Measurements from ENCODE around the gene NPHP4.

The NPHP4 gene

DNA sequence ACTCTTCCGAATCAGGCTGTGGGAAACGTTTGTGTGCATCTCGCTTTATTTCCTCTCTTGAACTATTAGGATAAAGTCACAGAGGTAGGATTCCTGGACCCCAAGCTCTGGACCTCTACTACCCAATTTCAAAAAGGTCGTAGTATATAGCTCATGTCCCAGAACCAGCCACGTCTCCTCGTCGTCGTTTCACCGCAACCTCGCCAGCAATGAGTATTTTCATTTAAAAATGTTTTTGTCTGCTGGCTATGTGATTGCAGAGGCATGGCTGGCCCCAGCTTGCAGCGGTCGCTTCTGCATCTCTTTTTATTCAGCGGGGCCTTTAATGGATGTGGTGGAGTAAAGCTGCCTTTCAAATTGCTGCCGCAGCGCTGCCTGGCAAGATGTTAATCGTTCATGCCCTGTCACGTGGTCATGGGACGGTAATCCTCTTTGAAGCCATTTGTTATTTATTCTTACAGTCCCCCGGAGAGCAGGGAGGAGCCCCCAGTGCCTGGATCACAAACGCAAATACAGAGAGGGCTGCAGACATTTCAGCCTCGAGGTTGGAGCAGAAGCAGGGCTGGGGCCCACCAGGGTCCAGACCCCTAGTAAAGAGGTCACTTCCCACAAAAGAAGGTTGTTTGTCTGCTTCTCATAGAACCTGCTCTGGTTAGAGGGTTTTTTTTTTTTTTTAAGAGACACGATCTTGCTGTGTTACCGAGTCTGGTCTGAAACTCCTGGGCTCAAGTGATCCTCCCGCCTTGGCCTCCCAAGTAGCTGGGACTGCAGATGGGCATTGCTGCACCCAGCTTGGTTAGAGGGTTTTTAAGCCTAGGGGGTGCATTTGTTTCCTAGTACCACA, 11.6 kb upstream of the NPHP4 start:
- no peak for DNase-seq (ENCODE audit: low read depth)

DNA sequence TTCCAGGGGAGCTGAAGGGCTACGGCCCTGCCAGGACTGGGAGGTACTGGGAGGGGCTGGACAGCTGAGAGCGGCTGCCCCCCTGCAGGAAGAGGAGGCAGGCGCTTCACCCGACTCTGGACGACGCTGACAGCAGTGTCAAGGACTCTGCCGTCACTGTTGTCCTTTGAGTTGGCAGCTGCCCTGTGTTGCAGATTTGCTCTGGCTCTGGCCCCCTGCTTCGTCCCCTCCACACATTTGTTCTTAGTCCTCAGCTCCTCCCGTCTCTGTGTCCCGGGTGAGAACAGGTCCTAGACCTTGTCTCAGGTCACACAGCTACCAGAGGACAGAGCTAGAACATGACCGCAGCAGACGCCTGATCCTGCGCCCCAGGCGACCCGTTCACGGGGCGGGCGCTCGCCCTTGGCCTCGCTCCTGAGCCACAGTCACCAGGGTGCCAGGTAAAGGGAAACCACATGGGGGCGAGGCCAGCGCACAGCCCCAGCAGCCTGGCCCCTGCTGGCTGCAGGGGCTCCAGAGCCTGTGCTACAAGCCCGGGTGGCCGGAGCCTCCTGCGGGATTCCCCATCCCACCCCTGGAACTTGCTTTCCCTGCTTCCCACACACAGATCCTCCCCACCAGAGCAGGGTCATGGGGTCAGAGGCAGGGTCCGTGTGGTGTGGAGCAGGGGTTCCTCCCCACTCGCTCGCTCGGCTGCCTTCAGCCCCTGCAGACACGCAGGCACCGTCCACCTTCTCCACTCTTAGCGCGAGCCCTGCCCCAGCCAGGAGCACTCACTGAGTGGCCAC, 10.7 kb upstream of the NPHP4 start:
- no peak for DNase-seq (ENCODE audit: low read depth)

DNA sequence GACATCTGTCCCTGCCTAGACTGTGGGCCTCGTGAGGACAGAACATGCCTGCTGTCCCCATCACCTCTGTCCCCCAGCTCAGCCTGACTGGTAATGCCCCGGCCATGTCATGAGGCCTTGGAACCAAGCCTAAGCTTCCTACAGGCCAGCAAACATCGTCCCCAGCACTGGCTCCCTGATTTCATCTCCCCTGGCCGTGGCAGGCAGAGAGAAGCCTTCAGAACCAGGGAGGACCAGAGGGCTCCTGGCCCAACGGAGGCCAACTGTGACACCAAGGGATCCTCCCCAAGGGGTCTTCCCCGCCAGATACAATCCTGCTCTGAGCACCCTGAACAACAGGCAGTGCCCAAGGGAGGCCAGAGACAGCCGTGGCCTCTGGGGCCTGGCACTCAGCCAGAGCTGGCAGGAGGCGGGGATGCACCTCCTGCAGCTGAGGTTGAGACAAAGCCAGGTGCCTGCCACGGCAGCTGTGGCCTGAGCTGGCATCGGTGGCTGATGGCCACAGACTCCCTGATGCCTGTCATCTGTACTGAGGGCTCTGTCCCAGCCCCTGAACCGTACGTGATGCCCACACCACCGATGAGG, 9.9 kb upstream of the NPHP4 start:
- DNase-seq (ENCODE audit: low read depth): no peak

DNA sequence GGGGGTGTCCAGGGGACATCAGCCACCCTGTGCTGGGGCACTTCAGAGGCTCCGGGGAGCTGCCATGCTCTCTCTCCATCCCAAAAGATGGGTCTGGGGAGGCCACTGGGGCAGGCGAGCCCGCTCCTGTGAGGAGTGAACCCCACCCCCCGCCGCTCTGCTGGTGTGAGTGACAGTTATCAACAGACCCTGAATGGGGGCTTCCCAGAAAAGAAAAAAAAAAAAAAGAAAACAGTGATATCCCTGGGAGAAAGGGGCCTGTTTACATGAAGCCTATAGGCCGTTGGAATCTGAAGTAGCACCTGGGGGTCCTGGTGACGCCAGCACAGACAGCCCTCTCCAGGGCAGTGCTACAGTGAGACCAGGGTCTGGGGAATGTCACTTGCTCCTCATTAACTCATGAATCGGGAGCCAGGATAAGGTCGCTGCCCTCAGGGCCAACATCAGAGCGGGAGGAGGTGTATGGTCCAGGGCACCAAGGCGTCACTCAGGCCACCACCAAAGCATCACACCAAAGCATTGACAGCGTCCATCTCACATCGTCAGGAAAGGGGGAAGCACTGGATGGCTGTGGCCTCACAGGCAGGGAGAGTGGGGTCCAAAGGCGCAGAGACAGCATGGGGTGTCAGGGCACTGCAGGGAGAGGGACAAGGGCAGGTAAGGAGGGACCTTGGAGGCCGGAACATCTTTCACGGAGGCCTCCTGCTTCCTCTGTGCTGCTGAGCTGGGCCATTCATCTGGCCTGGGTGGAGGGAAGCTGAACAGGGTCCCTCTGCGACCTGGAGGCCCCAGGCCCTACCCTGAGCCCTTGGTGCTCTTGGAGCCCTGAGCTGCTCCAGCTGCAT, 8.4 kb upstream of the NPHP4 start:
- no peak for DNase-seq (ENCODE audit: low read depth)

DNA sequence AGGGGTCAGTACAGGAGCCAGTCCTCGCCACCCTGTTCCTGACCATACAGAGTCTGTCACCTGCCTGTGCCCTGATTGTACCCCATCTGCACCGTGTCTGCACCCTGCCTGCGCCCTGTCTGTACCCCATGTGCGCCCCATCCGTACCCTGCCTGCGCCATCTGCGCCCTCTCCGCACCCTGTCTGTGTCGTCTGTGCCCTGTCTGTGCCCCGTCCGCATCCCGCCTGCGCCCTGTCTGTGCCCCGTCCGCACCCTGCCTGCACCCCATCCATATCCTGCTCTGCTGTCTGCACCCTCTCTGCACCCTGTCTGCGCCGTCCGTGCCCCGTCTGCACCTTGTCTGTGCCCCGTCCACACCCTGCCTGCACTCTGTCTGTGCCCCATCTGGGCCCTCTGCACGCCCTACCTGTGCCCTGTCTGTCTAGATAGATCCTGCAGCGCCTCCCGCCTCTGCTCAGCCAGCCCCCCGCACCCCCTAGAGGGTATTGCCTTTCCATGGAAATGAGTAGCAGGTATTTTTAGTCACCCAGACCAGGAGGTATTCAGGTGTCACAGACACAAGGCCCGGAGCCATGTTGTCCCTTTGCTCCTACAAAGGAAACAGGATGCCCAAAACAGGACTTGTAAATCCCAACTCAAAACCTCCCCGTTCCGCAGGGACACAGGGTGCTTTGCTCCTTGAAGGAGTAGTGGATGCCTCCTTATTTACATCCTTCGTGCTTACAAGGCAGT, 7.7 kb upstream of the NPHP4 start:
- DNase-seq (ENCODE audit: low read depth): no peak

DNA sequence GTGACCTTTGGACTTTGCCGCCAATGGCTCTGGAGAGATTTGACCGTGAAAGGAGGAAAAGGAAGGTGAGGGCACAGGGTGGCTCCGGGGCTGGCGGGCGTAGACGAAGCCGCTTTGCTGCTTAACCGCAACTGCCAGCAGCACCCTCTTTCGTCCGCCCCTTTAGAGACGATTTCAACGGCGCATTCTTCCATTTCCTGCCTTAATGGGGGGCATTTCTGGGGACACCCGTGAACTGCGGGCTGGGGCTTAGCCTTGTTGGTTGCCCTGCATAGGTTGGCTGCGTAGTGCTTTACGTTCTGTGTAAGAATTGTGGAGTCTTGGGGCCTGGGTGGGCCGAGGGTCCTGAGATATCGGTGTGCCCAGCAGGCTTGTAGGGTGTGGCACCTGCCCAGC, 6.7 kb upstream of the NPHP4 start:
- DNase-seq (ENCODE audit: low read depth): no peak

DNA sequence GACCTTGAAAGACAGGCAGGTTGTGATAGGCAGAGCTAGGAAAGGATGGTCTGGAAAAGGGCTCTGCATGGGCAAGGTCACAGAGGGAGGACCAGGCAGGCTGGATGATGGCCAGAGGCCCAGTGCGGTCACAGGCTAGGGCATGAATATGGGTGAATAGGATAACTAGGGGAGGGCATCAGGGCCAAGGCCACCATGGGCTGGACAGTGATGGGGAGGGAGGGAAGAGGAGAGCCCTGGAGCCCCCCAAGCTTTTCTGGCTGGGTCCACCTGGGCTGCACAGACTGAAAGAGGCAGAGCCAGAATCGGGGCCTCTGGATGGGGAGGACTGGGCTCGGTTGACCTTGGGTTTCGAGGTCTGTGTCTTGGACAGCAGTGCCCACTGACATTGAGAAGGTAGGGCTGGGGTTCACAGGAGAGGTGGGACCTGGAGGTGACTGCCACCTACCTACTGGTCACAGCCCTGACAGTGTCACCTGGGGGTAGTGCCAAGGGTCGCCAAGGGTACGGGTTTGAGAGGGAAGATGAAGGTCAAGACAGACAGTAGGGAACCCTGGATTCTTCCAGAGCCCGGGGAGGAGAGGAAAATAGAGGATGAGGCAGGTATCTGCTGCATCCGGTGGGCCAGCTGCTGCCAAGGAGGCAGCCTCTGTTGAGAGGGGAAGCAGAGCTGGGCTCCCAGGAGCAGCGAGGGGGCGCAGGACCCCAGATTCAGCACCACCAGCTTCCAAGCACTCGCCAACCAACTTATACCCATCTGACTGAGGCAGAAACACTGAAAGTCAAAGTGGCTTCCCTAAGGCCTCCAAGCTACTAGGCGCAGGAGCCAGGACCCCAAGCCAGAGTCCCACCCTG, 6.1 kb upstream of the NPHP4 start:
- no peak for DNase-seq (ENCODE audit: low read depth)

DNA sequence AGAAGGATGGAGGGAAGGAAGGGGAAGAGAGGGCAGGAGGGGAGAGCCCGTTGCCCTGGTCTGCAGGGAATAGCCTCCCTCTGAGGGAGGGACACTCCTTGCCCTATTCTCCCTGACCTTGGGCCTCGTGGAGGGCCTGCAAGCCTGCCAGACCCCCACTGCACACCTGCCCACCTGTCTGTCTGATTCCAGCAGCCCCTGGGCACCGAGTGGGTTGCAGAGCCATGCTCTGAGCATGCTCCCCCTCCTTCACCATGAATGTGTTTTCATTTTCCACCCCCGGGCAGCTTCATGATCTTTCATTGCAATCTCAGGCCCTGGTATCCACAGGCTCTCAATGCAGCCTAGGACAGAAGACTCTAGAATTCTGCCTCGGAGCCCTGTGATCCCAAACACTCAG, 5.1 kb upstream of the NPHP4 start:
- DNase-seq (ENCODE audit: low read depth): no peak

DNA sequence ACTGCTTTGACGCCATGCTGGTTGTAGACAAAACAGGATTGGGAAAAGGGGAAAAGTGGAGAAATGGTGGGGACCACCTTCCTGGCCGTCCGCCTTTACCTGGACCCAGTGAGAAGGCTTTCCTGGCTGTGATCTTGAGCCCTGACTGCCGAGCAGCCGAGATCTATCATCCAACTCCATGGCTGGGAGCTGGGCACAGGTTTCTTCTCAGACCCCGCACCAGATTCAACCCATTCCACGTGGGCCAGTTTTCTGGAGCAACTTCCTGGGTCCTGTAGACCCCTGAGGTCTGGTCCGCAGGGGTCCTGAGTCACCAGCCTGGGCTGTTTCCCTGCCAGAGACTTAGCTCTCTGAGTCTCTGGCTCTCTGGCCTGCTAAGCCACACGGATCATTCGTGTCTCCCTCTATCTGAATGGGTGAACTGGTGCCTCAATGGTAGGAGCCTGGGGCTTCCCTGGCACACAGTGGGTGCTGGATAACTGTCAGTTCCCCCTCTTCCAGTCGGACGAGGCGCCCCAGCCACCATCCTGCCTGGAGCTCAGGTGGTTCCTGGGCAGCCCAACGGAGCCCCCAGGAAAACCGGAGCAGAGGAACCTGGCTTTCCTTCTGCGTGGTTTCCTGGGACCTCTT, 4.5 kb upstream of the NPHP4 start:
- DNase-seq (ENCODE audit: low read depth): no peak

DNA sequence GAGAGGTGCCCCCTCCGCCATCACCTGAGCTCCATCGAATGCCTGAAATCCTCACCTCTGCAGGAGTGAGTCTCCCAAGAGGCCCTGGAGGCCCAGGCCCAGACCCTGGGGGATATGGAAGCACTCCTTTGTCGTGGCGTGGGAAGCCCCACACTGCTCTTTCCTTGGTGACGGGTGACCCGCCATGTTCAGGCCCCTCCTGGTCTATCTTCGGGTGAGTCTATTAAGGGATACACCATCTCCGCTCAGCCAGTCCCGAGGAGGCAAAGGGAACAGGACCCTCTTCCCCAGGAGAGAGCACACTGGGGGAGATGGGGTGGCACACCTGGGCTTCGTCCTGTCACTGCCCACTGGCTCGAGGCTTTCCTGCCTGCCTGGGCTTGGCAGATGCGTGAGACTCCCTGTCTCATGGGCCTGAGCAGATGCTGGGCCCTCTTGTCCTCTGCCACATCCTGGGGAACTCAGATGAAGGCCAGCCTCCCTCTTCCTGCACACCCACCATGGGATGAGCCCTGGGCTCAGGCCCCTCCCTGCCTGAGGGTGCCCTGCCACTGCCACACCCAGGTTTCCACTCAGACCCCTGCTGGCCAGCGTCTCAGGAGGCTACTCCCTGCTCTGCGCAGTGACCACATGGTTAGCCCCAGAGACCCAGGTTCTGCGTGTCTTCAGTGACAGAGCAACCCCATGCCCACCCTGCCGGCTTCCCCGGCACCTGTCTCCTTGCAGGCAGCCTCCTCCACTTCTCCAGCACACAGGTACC, 3.8 kb upstream of the NPHP4 start:
- DNase-seq (ENCODE audit: low read depth): no peak

DNA sequence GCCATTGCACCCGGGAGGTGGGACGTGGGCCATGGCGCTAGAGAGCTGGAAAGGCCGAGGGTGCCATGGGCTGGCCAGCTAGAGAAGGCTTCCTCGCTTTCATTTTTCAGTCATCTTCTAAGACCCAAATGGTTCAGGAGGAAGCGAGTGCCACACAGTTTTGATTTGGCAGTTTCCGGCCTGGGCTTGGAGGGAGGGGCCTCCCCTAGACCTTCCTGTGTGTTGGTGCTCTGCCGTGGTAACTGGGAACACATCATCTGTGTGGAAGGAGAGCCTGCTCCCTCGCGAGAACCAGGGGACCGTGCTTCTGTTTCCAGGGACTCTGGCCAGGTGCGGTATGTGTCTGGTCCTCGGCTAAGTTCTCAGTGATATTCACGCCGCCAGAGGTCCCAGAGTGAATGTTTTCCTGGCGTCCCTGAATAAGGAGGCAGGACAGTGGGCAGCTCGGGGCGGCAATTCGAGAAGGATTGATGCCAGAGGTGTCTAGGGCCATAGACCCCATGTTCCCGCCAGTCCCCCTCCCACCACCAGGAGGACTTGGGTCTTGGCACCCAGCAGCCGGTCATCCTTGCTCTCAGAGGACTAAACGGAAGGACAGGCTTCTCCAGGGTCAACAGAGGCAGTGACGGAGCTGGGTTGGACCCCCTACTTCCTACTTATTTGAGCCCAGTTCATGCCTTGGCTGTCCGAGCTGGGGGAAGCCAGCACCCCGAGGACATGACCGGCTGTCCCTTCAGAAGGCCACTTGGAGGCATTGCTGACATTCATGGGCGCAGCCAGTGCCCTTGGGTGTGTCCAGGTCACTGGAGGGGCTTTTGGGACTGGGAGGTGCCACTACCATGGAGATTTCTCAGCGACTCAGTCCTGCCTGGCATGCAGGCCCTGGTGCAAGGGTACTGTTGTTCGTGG, 2.7 kb upstream of the NPHP4 start:
- DNase-seq (ENCODE audit: low read depth): no peak

DNA sequence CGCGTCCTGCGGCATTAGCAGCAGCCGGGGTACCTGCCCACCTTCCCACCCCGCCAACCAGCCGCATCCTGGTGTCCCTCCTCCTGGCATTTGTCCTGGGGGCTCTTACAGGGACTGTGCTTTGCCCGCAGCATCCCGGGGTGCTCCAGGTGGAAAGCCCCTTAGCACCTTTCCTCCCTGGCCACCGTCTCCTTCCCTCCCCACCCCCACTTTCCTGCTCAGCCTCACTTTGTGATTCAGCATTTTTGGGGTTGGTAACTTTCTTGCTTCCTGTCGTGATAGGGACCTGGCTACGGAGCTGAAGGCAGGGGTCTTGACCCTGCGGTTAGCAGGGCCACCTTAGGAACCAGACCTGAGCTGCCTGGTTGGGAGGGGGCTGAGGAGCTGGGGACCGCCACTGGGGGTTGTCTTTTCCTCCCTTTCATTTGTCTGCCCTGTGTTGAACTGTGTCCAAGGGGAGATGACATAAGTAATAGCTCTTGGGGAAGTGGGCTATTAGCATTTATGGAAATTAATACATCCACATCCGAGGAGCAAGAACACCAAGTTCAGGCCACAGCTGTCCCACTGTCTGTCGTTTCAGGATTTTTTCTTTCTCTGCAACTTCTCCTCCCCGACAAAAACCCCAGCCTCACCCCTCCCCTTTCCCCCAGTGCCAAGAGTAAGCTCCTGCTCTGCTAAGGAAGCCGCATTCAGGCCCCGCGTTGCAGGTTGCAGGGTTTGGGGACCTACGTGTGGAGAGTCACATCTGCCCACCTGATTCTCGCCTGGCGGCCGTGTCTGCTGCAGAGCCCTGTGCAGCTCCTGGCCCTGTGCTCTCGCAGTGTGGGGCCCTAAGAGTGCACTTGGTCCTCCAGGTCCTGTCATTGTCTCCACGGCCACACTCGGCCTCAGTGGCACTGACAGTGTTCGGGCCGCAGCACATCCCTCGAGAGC, 1.6 kb upstream of the NPHP4 start:
- no peak for DNase-seq (ENCODE audit: low read depth)

DNA sequence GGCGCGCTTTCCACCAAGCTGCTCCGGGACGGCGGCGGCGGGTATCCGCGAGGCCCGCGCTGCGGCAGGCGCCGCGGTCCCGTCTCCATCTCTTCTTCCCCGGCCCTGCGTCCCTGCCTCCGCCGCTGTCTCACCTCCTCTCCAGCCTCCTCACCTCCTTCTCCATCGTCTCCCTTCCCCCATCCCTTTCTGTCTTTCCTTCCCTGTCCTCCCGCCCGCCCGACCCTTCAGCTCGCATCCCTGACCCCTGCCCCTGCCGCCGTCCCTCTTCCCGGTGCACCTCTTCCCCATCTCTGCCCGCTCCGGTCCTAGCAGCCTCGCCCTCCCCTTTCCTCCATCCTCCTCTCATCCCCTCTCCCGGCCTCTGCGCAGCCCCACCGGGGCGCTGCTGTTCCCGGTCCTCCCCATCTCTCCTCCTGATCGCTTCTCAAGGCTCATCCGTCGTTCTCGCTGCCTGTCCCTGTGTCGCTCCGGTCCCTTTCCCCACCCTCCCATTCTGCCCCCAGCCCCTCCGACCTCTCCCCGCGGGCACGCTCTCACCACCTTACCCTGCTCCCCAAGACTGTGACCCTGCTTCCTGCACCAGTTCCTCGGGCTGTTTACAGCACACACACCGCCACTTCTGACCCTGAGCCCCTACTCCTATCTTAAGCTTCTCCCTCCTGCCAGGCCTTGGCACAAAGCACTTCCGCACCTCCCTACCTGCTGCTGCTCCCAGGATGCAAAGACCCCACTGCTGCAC, 760 bp upstream of the NPHP4 start:
- DNase-seq (ENCODE audit: low read depth): peak; percentile 36

DNA sequence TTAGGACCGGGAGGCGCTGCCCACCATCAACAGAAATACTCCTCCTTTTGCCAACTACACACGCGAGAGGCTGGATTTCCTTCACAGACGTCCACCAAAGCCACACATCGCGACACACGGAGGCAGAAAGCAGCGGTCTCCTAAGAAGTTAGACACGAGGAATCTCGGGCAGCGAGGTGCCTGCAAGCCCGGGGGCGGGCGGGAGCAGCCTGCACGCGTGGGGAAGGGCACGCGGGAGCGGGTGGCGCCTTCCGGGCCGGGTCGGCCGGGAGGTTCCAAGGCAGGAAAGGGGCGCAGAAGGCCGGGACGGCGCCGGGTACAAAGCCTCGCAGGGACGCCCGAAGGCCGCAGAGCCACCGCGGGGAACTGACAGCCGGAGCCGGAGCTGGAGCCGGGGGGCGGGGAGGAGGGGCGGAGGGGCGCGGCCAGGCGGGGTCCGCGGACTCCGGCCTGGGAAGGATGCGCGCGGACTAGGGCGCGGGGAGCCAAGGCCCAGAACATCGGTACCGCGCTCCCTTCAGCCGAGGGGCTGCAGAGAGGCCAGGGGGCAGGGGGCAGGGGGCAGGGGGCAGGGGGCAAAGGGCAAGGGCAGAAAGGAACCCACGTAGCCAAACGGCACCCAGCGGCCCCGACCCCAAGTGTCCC, 722 bp downstream of the NPHP4 start:
- DNase-seq (ENCODE audit: low read depth): peak; percentile 40

DNA sequence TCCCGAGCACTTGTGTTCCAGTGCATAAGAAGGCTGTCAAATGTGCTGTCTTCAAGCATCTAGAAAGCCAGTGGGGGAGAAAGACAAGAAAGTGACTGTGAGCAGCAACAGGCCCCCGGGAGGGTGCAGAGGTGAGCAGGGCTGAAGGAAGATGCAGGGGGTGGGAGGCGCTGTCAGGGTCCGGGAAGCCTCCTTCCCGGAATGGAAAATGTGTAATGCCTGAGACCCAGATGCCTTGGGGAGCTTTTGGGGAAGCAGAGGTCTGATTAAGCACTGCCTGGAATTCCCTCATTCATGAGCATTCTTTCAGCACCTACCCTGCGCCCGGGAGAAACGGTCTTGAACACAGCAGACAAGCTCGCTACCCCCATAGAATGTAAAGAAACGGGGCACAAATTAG, 1.3 kb downstream of the NPHP4 start:
- no peak for DNase-seq (ENCODE audit: low read depth)

DNA sequence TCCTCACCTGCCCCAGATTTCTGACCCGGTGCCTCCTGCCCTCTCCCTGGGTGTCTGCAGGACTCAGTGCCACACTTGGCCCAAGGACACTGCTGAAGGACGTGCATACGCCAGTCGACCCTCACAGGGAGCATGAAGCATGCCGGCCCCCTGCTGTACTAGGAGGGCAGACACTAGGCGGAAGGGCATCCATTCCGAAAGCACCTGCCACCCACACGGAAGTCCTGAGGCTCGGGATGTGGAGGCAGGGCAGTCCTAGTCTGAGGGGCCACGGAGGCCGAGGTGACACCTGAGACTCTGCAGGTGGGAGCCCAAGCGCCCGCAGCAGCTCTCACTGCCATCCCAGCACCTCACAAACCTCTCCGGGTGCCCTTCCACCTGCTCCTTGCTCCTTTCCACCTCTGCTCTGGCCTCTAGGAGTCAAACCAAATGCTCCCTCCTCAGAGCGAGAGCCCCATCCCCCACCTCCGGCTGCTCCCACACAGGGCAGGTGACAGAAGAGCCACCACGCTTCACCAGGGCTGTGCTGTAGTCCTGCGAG, 2.4 kb downstream of the NPHP4 start:
- no peak for DNase-seq (ENCODE audit: low read depth)

All from ELR (cell line).